ENCODE results near the gene ARNT2.

DNA sequence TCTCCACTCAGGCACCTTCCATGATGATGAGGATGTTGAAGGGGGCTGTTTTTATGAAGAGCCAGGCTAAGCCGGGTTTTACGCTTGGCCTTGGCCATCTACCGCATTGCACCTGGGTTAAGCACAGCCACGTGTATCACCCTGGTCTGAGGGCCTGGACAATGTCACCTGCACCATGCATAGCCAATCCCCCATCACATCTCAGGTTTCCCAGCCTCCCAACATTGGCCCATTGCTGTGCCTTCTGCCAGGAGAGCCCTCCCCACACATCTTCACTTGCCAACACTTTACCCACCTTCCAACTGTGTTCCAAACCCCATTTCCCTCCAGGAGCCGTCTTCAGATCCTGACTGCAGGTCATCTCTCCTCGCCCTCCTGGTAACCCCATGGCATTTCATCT is 155.6 kb downstream of the ARNT2 start:
- TF ChIP-seq POLR2A (IDR thresholded peaks at IDR 0.05) (no peak), POLR2AphosphoS5 (IDR thresholded peaks at IDR 0.05) (no peak)
- TF ChIP-seq, protein P1, sequence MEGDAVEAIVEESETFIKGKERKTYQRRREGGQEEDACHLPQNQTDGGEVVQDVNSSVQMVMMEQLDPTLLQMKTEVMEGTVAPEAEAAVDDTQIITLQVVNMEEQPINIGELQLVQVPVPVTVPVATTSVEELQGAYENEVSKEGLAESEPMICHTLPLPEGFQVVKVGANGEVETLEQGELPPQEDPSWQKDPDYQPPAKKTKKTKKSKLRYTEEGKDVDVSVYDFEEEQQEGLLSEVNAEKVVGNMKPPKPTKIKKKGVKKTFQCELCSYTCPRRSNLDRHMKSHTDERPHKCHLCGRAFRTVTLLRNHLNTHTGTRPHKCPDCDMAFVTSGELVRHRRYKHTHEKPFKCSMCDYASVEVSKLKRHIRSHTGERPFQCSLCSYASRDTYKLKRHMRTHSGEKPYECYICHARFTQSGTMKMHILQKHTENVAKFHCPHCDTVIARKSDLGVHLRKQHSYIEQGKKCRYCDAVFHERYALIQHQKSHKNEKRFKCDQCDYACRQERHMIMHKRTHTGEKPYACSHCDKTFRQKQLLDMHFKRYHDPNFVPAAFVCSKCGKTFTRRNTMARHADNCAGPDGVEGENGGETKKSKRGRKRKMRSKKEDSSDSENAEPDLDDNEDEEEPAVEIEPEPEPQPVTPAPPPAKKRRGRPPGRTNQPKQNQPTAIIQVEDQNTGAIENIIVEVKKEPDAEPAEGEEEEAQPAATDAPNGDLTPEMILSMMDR (IDR thresholded peaks at IDR 0.05): no peak
